Stimulated activated CD4-positive, alpha-beta T cell treated with anti-CD3 and anti-CD28 coated beads, Interleukin-2, amount 100 ng/mL, for 48 hours (primary cell): ENCODE results near the gene DAP.
"Not testable (repeated sequence)": the region's sequence is repeated elsewhere in the genome, so short reads cannot be mapped to it uniquely, and the experiment has no call there.

ENCODE experiments used
- DNase-seq, 2 donors: peaks; one replicate each; pipeline ENCODE4 v3.0.0-alpha.2; 2020

Gene DAP, protein sequence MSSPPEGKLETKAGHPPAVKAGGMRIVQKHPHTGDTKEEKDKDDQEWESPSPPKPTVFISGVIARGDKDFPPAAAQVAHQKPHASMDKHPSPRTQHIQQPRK

DNA sequence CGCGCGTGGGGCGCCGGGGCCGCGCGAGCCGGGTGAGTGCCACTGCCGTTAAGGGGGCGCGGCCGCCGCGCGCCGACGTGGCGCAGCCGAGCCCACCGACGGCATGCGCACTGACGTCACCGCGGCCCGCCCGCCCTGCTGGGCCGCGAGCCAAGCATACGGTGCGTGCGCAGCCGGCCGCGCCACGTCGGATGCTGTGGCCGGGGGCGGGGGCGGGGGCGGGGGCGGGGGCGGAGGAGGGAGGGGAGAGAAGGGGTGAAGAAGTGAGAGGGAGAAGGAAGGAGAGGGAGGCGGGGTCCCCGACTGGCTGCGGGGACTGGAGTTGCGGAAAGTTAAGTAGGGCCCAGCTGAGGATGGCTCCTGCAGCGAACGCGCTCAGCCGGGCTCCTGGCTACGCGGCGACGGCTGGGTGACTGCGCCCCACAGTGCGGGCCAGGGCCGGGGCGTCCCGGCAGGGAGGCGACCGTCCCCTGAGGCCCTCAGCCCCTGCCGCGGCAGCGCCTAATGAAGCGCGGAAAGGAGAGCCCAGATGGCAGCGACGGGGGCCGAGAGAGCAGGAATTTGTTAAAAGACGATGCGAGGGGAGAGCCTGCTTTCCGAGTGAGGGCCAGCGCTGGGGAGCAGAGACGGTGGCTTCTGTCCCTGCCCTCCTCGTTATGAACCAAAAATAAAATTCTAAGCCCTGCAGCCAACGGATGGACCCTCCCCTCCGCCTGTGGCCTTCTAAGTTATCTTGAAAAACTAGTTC is at the start of gene DAP:
Gene DAP, minus strand, starts transcription at position 50 of the 748 bp plus-strand sequence. CDS start 166 bp downstream, outside the sequence.
- peak; percentile 78 to 85 for DNase-seq

DNA sequence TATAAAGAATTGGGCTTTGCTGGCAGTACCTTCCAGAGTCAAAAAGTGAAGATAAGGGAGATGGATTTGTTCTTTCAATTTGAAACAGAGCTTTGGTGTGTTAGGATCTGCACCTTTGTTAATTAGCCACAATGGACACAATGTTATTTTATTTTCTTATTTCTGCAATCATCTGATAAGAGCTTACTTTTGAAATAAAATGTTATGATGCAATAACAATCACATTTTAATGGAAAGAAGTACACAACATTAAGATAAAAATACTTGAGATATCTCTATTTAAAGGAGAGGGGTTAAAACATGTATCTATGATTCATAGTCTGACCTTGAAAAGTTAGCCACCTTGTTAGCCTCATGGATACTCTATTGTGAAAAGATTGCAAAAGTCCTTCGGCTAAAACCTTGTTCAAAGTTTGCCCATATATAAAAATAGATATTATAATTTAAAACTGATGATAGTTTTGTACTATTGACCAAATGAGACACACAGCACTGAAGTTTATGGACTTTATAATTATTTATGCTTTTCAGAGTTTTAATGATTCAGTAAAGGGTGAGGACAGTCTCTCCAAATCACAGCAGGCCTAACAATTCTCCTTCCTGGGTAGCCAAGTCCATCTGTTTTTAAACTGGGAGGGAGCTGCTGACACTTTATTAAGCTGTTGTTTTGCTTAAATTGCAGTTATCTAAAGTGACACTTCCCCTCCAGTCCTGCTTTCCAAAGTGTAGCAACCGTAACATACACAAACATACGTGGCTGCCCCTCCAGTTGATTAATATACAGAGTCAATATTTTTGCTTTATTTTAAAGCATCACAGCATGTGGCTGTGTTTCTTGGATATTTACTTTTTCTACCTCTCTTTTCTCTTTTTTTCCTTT is 47.6 kb upstream of the DAP start:
- no peak for DNase-seq

DNA sequence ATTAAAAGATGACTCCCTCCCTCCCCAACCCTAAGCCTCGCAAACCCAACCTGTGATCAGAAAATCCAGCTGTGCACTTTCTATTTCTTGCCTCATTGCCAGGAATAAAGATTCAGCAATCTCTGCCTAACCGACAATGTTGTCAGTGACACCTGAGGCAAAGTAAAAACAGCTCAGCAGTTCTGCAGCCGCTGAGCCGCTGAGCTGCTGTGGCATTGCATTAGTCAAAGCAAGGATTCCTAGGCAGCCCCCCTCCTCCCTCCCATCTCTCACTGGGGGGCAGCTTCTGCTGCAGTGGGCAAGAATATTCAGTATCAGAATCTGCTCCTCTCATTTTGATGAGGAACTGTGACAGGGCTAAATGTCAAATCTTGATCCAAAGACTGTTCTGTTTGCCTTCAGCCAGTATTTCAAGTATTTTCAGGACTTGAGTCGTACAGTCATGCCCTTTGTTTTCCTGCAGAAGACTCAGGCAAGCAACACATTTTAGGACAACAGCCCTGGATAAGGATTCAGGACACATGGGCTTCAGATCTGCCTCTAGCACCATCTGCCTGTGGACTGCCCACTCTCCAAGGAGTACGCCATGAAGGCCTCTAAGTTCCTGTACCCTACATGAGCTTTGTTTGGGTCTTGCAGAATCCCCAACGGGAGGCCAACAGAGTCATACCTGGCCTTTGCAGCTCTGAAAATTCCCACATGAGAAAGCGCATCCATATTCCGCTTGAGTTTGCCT is 41.1 kb upstream of the DAP start:
- DNase-seq: no peak

DNA sequence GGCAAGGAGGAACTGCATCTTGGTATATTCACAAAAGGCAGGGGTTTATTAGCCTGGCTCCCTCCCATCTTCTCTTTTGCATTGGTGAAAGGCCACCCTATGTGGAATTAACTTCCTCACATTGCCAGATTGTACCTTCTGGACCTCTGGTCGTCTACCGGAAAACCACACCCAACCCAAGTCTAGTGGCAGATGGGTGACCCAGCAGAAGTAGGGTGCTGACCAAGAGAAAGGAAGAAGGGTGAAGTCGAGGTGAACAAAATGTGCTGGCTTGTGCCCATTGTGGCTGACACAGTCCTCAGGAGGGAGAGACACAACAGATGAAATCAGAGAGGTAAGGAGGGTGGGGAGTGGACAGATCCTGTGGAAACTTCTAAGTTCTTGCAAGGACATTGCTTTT is 39.8 kb upstream of the DAP start:
- no peak for DNase-seq

DNA sequence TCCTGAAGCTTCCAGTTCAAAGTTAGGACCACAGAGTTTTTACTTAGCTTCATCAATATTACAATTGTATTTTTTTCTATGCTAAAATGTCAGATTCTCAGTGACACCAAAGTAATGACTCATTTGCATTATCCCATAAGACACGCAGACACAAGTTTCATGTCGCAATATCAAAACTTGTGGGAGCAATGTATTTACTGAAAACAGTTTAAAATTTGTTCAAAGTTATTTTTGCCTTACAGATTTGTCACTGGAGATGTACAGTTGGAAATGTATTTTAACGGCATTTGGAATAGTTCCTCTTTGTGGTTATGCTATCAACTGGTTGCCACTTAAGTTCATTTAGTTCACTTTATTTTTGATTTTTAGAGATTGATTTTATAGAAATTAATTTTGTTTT is 36.2 kb upstream of the DAP start:
- no peak for DNase-seq

DNA sequence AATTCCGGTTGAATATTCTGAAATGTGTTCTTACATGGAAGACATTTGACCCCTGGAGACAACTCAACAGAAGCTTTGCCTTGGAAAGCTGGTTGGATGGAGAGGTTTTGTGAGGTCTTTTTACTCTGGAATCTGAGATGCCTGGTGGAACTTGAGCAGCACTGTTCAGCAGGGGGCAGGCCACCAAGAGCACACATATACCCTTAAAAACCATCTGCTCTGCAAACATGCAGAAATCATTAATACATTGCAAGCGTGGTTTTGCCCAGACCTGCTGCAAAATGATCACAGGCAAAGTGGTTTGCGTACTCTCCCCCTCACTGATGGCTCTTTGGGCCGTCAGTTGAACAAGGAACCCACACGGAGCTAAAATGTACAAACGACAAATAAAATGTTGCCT is 32.8 kb upstream of the DAP start:
- DNase-seq: no peak

DNA sequence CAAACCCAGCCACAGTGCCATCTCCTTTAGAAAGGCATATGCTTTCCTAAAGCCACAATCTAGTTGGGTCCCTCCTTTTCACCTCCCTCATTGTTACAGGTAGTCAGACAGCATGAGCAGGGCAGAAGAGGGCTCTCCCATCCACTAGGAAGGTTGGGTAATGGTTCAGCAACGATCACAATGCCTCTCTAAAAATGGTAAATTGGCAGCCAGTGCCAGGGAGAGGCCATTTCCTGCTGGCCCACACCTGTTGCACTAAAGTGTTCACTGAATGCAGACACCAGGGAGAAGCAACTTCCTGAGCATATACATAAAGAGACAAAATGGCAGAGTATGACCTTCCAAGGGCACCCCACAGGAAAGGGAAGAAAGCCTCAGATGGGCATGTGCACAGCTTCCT is 31.3 kb upstream of the DAP start:
- DNase-seq: no peak

DNA sequence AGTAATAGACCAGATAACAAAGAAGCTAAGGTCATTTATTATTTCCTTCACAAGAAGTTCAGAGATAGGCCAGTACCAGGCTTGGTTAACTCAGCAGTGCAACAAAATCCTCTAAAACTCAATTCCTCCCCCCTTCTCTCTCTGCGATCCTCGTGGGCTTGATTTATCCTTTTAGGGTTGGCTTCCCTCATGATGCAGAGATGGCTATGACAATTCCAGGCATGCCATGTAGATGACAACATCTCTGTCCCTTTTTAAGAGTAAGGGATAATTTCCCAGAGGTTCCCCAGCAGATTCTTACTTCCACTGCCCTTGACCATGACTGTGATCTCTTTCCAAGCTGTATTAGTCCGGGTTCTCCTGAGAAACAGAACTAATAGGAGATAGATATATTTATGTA is 28.7 kb upstream of the DAP start:
- DNase-seq: no peak

DNA sequence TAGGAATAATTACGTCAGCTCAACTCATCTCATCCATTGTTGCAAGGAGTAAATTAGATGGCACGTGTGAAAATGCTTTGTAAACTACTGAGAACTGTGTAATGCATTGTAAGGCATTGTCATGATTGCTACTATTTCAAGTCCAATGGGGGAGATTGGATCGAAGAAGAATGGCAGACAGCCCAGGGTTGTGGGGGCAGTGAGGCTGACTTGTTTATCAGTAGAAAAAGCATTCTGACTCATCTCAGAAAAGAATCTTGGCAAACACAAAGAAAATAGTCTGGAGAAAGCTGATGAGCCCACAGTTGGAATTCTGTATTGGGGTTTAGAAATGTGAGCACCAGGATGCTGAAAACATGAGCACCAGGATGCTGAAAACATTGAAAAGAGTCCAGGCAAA is 28.0 kb upstream of the DAP start:
- DNase-seq: no peak

DNA sequence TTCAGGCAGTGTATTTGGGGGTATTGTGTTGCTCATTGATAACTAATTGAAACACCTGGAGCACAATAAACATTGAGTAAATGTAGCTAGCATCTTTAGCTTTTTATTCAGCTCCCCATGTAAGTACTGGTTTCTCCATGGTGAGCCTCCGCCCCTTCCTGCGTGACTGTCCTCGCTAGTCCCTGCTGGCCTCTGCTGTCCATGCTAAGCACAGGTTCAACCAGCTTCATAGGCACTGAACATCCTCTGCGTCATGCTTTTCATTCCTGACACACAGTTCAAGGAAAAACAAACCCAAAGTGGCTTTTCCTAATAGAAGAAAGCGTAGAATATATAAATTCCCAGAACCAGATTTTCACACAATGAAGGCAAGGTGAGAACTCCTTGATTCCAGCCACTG is 27.3 kb upstream of the DAP start:
- no peak for DNase-seq

DNA sequence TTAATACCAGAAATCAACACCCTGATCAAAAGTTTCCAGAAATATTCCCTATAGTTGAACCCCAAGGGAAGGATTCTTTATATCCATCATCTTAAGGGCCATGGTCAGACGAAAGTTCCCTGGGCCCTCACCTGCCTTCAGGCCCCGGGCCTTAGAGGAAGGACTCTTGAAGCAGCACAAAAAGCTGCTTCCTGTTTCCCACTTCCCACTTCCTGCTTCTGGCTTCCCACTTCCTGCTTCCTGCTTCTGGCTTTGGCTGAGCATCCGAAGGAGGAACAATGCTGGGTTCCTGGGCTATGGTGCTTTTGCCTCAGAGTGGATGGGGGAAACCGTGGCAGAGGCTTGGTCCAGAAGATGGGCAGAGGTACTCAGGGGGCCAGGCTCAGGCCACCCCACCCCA is 25.8 kb upstream of the DAP start:
- DNase-seq: no peak

DNA sequence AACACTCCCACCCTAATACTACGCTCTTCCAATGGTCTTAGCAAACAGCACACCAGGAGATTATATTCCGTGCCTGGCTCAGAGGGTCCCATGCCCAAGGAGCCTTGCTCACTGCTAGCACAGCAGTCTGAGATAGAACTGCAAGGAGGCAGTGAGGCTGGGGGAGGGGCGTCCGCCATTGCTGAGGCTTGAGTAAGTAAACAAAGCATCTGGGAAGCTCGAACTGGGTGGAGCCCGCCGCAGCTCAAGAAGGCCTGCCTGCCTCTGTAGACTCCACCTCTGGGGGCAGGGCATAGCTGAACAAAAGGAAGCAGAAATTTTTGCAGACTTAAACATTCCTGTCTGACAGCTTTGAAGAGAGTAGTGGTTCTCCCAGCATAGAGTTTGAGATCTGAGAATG is 19.2 kb upstream of the DAP start:
- not testable (repeated sequence) for DNase-seq

DNA sequence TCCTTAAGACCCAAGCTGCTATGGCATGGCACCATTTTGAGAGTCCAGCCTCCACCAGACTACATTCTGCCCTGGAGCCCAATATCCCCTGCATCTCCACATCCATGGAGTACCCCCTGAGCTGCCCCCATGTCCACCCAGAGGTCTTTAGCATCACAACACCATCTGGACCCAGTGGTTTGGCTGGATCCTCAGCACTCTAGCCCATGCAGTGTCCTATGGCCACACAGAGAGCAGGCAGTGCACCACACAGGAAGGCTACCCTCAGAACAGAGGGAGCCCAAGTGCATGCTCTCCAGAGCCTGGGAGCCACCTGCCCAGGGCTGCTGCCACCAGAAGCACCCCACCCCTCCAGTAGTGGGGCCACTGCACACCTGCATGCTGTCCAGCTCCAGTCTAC is 18.6 kb upstream of the DAP start:
- no peak for DNase-seq

DNA sequence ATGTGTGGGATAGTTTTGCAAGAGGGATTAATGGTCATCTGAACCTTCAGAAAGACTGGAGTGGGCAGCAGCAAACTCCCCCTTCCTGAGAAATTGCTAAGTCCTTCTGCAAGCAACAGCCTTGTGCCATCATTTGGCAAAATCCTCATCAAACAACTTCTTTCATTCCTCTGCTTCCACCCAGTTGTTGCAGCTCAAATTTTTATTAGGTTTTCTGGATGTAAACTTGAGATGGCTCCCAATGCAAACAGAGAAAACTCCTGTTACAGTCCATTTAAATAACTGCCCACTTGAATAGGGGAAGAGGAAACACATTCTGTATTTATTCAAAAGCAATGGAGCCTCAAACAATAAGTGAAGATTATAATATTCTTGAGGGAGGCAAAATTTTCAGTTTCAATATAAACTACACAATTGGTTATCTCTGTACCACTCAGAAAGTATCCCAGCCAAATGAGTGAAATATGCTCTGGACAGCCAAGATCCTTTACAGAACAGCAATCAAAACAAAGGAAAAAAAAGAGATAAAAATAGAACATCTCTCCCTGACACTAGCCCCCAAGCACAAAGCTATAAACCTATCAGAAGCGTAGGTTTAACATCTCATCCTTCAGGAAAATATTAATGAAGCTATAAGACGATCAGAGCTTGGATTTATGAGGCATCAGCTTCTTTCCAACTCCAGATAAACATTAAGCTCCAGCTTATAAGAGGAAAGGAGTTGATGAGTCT is 17.3 kb upstream of the DAP start:
- no peak for DNase-seq

DNA sequence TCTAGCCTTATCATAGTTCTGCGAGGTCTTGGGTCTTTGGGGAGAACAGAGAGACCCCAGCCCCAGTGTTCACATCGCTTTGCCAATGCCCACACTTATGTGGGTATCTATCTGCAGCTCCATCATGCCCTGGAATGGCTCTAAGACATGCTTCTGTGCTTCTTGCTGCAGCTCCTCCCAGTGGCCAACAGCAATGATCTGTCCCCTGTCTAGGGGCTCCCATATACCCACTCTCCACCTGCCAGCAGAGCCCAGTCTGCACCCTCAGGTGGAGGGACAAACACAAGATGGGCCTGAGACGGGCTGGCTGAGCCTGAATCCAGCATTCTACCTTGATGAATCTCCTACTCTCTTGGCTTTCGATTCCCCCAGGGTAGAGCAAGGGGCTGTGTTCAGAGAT is 14.6 kb upstream of the DAP start:
- DNase-seq: no peak

DNA sequence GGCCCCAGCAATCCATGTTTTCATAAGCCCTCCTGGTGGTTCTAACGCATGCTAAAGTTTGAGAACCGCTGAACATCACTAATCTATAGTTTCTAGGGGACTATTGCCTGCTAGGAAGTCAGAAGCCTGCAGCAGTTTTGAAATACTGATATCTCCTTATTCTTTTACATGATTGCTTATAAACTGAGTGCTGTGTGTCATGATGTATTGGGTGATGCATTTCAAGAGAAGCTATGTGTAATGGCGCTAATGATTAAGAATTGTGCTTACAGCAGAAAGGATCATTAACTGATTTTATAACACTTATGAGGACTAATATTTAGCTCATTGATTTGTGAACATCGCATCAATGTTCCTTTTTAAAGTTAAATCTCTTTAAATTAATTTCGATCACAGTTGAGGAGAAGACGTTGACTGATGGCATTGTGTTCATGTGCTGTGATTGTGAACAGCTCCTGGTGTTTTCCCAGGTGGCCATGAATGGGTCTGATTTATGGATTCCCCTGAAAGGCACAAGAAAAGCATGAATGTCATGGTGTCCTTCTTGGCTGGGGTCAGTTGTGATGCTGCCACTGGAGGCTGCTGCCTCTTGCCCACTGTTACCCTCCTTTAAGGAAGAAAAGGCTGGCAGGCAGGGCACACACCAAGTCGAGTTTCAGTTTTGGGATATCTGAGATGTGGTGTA is 12.0 kb upstream of the DAP start:
- no peak for DNase-seq

DNA sequence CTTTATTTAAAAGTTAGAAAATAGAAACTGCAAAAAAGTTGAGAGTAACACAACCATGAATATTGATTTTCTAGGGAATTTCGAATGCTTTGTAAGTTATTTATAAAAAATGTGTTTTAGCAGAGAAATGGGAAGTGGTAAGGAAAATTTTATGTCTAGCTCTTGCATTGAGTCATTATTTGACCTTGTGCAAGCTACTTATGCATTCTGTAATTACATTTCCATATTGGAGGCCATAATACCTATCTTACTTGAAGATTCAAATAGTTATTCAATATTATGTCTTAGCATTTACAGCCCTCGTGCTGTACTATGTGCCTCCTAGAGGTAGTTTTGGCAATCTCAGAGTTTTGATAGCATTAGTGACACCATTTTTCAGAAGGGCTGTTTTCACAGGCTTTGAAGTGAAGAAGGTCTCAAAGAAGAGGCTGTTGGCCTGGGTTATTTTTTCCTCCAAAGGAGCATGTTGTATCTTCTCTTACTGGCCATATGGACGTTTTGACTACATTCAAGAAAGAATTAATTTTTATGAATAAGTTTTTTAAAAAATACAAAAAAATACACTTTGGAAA is 7.4 kb upstream of the DAP start:
- no peak for DNase-seq

DNA sequence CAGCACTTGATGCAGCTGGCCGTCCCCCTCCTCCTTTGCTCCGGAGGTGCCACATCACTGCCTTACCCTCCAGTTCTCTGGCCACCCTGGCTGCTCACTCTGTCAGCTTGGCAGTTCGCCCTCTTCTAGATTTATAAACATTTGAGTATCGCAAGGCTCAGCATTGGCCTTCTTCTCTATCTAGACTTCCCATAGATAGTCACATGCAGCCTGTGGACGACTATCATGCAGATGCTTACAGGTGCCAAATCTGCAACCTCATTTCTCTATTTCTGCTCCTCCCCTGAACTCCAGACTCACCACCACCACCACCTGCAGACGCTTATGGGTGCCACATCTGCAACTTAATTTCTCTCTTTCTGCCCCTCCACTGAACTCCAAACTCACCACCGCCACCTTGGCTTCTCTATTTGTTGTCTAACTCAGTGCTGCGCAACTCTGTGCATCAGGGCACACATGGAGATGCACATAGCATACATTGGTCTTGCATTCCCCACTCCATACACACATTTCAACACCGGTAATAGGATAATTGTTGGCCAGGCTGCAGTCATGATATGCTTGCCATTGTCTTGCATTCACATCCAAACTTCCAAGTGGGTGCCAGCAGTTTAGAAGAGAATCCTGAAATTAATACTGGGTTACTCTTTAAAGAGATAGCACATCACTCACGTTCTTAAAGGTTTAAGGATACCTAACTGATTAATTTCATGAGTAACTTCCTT is 1.9 kb upstream of the DAP start:
- no peak for DNase-seq

DNA sequence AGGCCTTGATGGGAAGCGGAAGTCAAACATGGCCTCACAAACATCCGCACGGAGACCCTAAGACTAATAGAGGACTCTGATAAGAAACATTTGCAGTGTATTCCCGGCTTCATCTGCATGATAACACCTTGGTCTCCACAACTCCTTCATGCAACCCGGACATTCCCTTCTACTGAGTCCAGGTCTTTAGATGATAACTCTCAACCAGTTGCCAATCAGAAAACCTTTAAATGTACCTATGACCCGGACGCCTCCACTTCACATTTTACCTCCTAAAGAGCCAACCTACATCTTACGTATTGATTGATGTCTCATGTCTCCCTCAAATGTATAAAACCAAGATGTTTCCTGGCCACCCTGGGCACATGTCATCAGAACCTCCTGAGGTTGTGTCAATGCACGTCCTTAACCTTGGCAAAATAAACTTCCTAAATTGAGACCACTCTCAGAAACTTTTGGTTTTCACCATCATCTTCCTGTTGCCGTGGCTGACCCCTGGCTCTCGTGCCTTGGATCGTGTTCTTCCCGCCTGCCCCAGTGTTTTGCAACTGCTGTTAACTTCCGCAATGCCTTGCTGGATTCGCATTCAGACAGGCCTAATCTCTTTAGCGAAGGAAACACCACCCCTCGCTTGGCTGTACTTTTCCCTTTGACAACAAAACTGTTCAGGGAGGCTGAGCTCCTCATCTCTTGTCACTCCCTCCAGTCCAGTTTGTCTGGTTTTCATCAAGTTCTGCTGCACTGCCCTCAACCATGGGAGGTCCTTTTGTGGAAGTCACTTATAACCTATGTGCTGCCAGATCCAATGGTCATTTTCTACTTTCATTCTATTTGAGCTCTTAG is 1.1 kb upstream of the DAP start:
- no peak for DNase-seq

DNA sequence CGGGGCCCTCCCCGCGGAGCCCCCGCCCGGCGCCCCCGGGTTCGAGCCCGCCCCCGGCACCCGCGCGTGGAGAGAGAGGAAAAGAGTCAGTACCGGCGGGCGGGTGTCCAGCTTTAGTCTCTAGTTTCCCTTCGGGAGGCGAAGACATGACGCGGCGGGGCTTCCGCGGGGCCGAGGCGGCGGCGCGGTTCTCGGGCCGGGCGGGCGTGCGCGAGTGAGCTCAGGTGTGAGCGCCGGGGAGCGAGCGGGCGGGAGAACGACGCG is 181 bp downstream of the DAP start:
- no peak for DNase-seq
